Measurements from ENCODE around the gene FLVCR2.

FLVCR2 gene

DNA sequence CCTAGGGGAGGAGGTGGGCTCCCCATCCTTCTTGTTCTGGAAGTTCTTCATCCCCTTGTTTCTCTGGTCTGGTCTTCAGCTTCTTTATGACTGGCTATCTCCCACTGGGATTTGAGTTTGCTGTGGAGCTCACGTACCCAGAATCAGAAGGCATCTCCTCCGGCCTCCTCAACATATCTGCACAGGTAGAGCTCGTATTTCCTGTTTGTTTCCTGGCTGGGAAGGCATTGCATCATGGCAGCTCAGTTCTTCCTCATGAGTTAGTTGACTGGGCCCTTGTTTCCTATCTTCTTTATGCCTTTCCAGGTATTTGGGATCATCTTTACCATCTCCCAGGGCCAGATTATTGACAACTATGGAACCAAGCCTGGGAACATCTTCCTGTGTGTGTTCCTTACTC, 62.5 kb downstream of the FLVCR2 start:
- no peak overlapping the region for H3K4me3 ChIP-seq (ENCODE audit: low read depth, low read length)
- DNase-seq (ENCODE audit: low read depth): no peak
- TF ChIP-seq, protein P1, sequence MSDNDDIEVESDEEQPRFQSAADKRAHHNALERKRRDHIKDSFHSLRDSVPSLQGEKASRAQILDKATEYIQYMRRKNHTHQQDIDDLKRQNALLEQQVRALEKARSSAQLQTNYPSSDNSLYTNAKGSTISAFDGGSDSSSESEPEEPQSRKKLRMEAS (IDR thresholded peaks at IDR 0.05; ENCODE audit: low read depth, low read length): no peak
- TF ChIP-seq POLR2A (IDR thresholded peaks at IDR 0.05; ENCODE audit: extremely low read depth, insufficient read length) (no peak), MYC (IDR thresholded peaks at IDR 0.05; ENCODE audit: low read depth, low read length) (no peak), CTCF (IDR thresholded peaks at IDR 0.05; ENCODE audit: low read depth, low read length) (no peak)

GRCh38 chr14:75643985-75644384, 65.6 kb downstream of the FLVCR2 start:
- H3K4me3 ChIP-seq (ENCODE audit: low read depth, low read length): no peak overlapping the region
- no peak for DNase-seq (ENCODE audit: low read depth)
- TF ChIP-seq POLR2A (IDR thresholded peaks at IDR 0.05; ENCODE audit: extremely low read depth, insufficient read length): no peak
- no peak for TF ChIP-seq MYC (IDR thresholded peaks at IDR 0.05; ENCODE audit: low read depth, low read length)
- TF ChIP-seq CTCF (IDR thresholded peaks at IDR 0.05; ENCODE audit: low read depth, low read length): no peak
- TF ChIP-seq, protein P1 (IDR thresholded peaks at IDR 0.05; ENCODE audit: low read depth, low read length): no peak

GRCh38 chr14:75645056-75645455, 66.6 kb downstream of the FLVCR2 start:
- no peak overlapping the region for H3K4me3 ChIP-seq (ENCODE audit: low read depth, low read length)
- no peak for DNase-seq (ENCODE audit: low read depth)
- TF ChIP-seq CTCF (IDR thresholded peaks at IDR 0.05; ENCODE audit: low read depth, low read length): no peak
- TF ChIP-seq MYC (IDR thresholded peaks at IDR 0.05; ENCODE audit: low read depth, low read length): no peak
- TF ChIP-seq POLR2A (IDR thresholded peaks at IDR 0.05; ENCODE audit: extremely low read depth, insufficient read length): no peak
- TF ChIP-seq, protein P1 (IDR thresholded peaks at IDR 0.05; ENCODE audit: low read depth, low read length): no peak

GRCh38 chr14:75646762-75647161, 68.3 kb downstream of the FLVCR2 start:
- no peak overlapping the region for H3K4me3 ChIP-seq (ENCODE audit: low read depth, low read length)

DNA sequence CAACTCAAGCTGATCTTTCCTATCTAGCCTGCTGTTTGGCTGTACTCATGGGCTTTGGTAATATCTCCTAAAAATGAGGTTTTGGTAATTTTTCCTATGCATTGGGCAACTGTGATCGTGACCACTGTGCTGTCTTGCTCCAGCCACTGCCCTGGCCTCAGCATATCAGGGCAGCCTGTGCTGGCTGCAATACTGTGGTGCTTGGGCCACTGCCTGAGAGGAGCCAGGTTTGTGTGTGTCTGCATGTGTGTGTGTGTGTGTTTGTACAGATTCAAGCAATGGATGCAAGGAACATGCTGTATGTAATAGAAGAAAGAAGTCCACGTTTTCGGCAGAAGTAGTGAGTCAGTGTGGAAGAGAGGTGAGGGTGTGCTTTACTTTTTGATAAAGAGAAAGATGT, 69.2 kb downstream of the FLVCR2 start:
- no peak overlapping the region for H3K4me3 ChIP-seq (ENCODE audit: low read depth, low read length)
- DNase-seq (ENCODE audit: low read depth): no peak
- no peak for TF ChIP-seq POLR2A (IDR thresholded peaks at IDR 0.05; ENCODE audit: extremely low read depth, insufficient read length)
- TF ChIP-seq CTCF (IDR thresholded peaks at IDR 0.05; ENCODE audit: low read depth, low read length): no peak
- TF ChIP-seq, protein P1 (IDR thresholded peaks at IDR 0.05; ENCODE audit: low read depth, low read length): no peak

More at GRCh38 chr14:75646762-75647161, 68.3 kb downstream of the FLVCR2 start:
- no peak for DNase-seq (ENCODE audit: low read depth)
- TF ChIP-seq CTCF (IDR thresholded peaks at IDR 0.05; ENCODE audit: low read depth, low read length) (no peak), MYC (IDR thresholded peaks at IDR 0.05; ENCODE audit: low read depth, low read length) (no peak), POLR2A (IDR thresholded peaks at IDR 0.05; ENCODE audit: extremely low read depth, insufficient read length) (no peak)
- TF ChIP-seq, protein P1 (IDR thresholded peaks at IDR 0.05; ENCODE audit: low read depth, low read length): no peak
